Tibial nerve (tissue), 4 donors: ENCODE results near the gene FMO2. TPM values are rescaled to one million over a fixed set of nuclear protein-coding genes. Genes with fewer than 3 reads are reported as not detected.

ENCODE experiments used
- DNase-seq, 2 donors: peaks; one replicate each; pipeline ENCODE4 v3.0.0-alpha.2; 2019; ENCODE audit warnings: low spot score in 2 of 2
- H3K27ac ChIP-seq, 4 donors: fragments of 200-600 bp; sonication (generic) in 3 of 4; one replicate each; pipeline ENCODE4 v1.5.1; 2017 to 2019; ENCODE audit warnings: mild to moderate bottlenecking in 1 of 4
- H3K27me3 ChIP-seq, 2 donors: fragments of 200-600 bp; sonication (generic) in 1 of 2; one replicate each; pipeline versions ENCODE4 v1.5.1 to v1.6.0; 2017 to 2019
- H3K36me3 ChIP-seq, 3 donors: fragments of 200-600 bp; sonication (generic); one replicate each; pipeline ENCODE4 v1.5.1; 2018 to 2019
- H3K4me1 ChIP-seq, 4 donors: fragments of 200-600 bp; sonication (generic) in 3 of 4; one replicate each; pipeline ENCODE4 v1.5.1; 2017 to 2019
- H3K4me3 ChIP-seq, 4 donors: fragments of 200-600 bp; sonication (generic) in 3 of 4; one replicate each; pipeline ENCODE4 v1.5.1; 2017 to 2019; ENCODE audit warnings: mild to moderate bottlenecking in 1 of 4, moderate library complexity in 1 of 4
- H3K9me3 ChIP-seq, 4 donors: fragments of 200-600 bp; sonication (generic) in 3 of 4; one replicate each; pipeline ENCODE4 v1.5.1; 2017 to 2019
- EP300 ChIP-seq, 2 donors: sonication (generic); formaldehyde crosslinking; IDR thresholded peaks; one replicate each; pipeline ENCODE4 v1.6.1; 2017; ENCODE audit warnings: antibody characterized with exemption in 2 of 2, mild to moderate bottlenecking in 1 of 2
- POLR2A ChIP-seq, 2 donors: fragments of 450-650 bp; IDR thresholded peaks; one replicate each; pipeline ENCODE4 v1.6.1; 2017; ENCODE audit warnings: antibody characterized with exemption in 2 of 2, mild to moderate bottlenecking in 2 of 2, moderate library complexity in 2 of 2
- WGBS, 2 donors: methylation state at CpG; one replicate each; pipeline ENCODE4 v1.1.5; 2018; 5-methylcytosine and 5-hydroxymethylcytosine counted together
- total RNA-seq, 4 donors: library from RNA; depleted of rRNA; stranded (reverse); fragments of >200 nt; gene quantifications; one replicate each; pipeline ENCODE4 v1.1.0, GENCODE V29; 2016
- TF ChIP-seq, protein P1 (sequence below), 5 experiments: fragments of 200-600 bp in 3 of 5; fragments of 450-650 bp in 2 of 5; sonication (generic) in 3 of 5; IDR thresholded peaks; one replicate each; pipeline ENCODE4 v1.5.1; 2016 to 2019; ENCODE audit warnings: antibody characterized with exemption in 5 of 5, mild to moderate bottlenecking in 3 of 5, moderate library complexity in 2 of 5

FMO2 gene
- total RNA-seq, 4 donors from 2014 or later: 25.7 to 36.6 (median 33.7) TPM

DNA sequence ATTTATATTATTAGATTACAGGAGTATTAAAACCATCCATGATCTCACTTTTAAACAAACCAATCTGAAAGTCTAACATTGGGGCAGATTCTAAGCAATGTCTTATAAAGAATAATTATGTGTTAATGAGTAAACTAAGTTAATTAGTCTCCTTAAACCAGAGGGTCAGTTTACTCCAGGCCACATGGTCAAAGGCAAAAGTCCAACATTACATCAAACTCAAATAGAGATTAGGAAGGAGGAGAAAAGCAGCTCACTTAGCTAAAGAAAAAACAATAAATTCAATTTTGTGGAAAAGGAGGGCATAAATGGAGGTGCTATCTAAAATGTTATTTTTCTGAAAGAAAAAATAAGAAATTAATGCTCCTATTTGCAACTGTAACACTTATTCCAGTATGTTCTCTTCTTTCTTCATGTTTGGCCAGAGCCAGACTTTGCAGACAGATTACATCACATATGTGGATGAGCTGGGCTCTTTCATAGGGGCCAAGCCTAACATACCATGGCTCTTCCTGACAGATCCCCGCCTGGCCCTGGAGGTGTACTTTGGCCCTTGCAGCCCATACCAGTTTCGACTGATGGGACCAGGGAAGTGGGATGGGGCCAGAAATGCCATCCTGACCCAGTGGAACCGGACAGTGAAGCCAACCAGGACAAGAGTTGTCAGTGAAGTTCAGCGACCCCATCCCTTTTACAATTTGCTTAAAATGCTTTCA, 24.3 kb upstream of the FMO2 start:
- no peak for DNase-seq
- TF ChIP-seq, protein P1, sequence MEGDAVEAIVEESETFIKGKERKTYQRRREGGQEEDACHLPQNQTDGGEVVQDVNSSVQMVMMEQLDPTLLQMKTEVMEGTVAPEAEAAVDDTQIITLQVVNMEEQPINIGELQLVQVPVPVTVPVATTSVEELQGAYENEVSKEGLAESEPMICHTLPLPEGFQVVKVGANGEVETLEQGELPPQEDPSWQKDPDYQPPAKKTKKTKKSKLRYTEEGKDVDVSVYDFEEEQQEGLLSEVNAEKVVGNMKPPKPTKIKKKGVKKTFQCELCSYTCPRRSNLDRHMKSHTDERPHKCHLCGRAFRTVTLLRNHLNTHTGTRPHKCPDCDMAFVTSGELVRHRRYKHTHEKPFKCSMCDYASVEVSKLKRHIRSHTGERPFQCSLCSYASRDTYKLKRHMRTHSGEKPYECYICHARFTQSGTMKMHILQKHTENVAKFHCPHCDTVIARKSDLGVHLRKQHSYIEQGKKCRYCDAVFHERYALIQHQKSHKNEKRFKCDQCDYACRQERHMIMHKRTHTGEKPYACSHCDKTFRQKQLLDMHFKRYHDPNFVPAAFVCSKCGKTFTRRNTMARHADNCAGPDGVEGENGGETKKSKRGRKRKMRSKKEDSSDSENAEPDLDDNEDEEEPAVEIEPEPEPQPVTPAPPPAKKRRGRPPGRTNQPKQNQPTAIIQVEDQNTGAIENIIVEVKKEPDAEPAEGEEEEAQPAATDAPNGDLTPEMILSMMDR (IDR thresholded peaks at IDR 0.05): no peak
- no peak for TF ChIP-seq EP300 (IDR thresholded peaks at IDR 0.05)
- TF ChIP-seq POLR2A (IDR thresholded peaks at IDR 0.05): no peak
- H3K36me3 ChIP-seq: no peaks in the 10 kb centered on the region
- no peak overlapping the region for H3K27ac ChIP-seq
- peaks cover 0 to 3% (median 0%) of the 10 kb centered on the region in 4 donors for H3K4me1 ChIP-seq
- no peak overlapping the region for H3K4me3 ChIP-seq
- WGBS, 2 donors: 84 to 87% methylated on average over 4 of the region's 4 CpGs
- no peaks in the 10 kb centered on the region for H3K27me3 ChIP-seq
- no peaks in the 10 kb centered on the region for H3K9me3 ChIP-seq

DNA sequence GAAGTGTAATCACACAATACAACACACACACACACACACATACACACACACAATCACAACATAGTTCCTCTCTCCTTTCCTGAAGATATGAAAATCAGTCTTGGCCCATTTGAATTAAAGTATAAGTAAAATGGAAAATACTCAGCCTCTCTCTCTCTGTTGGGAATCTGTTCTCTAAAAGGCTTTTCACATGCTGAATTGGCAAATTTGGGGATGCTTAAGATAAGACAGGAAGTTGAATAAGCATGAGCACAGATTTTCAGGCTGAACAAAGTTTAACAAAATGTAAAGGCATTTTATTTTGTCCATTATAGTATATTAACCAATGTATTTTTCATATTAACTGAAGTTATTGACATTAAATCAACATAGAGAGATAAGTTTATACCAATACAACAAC, 23.7 kb upstream of the FMO2 start:
- DNase-seq: no peak
- H3K4me3 ChIP-seq: no peak overlapping the region
- H3K4me1 ChIP-seq: peaks cover 0 to 3% (median 0%) of the 10 kb centered on the region in 4 donors
- no peaks in the 10 kb centered on the region for H3K27me3 ChIP-seq
- no peaks in the 10 kb centered on the region for H3K36me3 ChIP-seq
- no peak overlapping the region for H3K27ac ChIP-seq
- TF ChIP-seq EP300 (IDR thresholded peaks at IDR 0.05) (no peak), POLR2A (IDR thresholded peaks at IDR 0.05) (no peak)
- TF ChIP-seq, protein P1 (IDR thresholded peaks at IDR 0.05): no peak
- H3K9me3 ChIP-seq: no peaks in the 10 kb centered on the region

DNA sequence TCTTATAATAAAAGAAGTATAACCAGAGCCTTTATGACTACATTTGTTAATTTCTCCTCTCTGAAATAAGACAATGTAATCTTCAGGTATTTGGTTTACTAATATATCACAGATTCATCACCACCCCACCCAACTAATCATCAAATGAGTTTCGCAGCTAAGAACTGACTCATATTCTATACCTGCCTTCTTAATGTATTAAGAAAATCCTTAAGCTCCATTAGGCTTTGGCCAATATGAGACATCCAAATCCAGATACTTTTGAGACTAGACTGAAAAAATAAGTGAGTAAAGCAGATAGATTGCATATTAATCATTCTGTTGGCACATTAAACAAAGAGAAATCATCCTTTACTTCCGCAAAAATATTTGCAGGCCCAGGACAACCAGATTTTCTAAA, 18.7 kb upstream of the FMO2 start:
- H3K4me1 ChIP-seq: no peaks in the 10 kb centered on the region
- no peak for DNase-seq
- no peaks in the 10 kb centered on the region for H3K9me3 ChIP-seq
- H3K27me3 ChIP-seq: no peaks in the 10 kb centered on the region
- no peaks in the 10 kb centered on the region for H3K36me3 ChIP-seq
- TF ChIP-seq POLR2A (IDR thresholded peaks at IDR 0.05): no peak
- TF ChIP-seq EP300 (IDR thresholded peaks at IDR 0.05): no peak
- TF ChIP-seq, protein P1 (IDR thresholded peaks at IDR 0.05): no peak
- no peak overlapping the region for H3K27ac ChIP-seq
- no peak overlapping the region for H3K4me3 ChIP-seq
- WGBS, 2 donors: 92 to 93% methylated on average over 2 of the region's 2 CpGs

DNA sequence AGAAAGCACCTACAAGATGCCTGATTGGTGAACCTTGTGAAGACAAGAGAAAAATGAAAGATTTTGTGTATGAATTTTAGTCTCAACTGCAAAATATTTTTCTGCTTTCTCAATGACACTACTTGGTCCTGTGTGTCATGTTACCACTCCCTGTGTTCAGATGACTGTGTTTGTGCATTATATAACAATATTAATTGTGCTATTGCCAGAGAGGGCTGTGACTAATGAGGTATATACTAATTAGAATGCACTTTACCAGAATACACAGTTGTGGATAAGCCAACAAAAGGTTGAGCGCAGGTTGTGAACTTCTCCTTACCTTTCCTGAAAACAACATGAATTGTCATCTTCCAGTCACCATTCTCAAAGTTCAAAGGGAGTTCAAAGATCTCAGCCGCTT, 17.3 kb upstream of the FMO2 start:
- no peaks in the 10 kb centered on the region for H3K4me1 ChIP-seq
- H3K27me3 ChIP-seq: no peaks in the 10 kb centered on the region
- H3K36me3 ChIP-seq: no peaks in the 10 kb centered on the region
- TF ChIP-seq EP300 (IDR thresholded peaks at IDR 0.05): no peak
- TF ChIP-seq POLR2A (IDR thresholded peaks at IDR 0.05): no peak
- TF ChIP-seq, protein P1 (IDR thresholded peaks at IDR 0.05): no peak
- DNase-seq: no peak
- no peak overlapping the region for H3K4me3 ChIP-seq
- no peaks in the 10 kb centered on the region for H3K9me3 ChIP-seq
- H3K27ac ChIP-seq: no peak overlapping the region
- WGBS, 2 donors: 48 to 91% methylated on average over 2 of the region's 2 CpGs

DNA sequence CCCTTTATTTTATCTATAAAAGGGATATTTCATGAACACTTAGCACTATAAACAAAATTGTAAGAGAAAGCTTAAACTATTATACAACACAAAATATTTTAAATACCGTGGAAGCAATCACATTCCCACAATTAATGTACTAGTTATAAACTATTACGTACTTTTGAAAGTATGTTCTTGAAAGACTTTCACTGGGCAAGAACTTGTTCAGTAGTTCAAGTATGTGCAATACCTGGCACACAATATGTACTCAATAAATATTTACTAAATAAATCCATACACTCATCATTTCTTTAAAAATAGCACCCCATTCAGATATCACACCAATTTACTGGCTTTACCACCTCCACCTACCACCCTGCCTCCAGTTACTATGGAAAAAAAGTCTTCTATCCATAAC, 12.6 kb upstream of the FMO2 start:
- H3K4me3 ChIP-seq: no peak overlapping the region
- no peaks in the 10 kb centered on the region for H3K4me1 ChIP-seq
- H3K36me3 ChIP-seq: no peaks in the 10 kb centered on the region
- 74 to 98% methylated on average over 2 of the region's 2 CpGs for WGBS, 2 donors
- TF ChIP-seq POLR2A (IDR thresholded peaks at IDR 0.05) (no peak), EP300 (IDR thresholded peaks at IDR 0.05) (no peak)
- TF ChIP-seq, protein P1 (IDR thresholded peaks at IDR 0.05): no peak
- H3K9me3 ChIP-seq: no peaks in the 10 kb centered on the region
- DNase-seq: no peak
- no peak overlapping the region for H3K27ac ChIP-seq
- no peaks in the 10 kb centered on the region for H3K27me3 ChIP-seq
